UCSD-AML1 (cell line): ENCODE results near the gene RAMP3.

Source experiments
- DNase-seq: peaks from one replicate; lab custom pipeline; 2025; ENCODE audit not compliant: unreplicated experiment; lab: John Stamatoyannopoulos, UW

The RAMP3 gene

DNA sequence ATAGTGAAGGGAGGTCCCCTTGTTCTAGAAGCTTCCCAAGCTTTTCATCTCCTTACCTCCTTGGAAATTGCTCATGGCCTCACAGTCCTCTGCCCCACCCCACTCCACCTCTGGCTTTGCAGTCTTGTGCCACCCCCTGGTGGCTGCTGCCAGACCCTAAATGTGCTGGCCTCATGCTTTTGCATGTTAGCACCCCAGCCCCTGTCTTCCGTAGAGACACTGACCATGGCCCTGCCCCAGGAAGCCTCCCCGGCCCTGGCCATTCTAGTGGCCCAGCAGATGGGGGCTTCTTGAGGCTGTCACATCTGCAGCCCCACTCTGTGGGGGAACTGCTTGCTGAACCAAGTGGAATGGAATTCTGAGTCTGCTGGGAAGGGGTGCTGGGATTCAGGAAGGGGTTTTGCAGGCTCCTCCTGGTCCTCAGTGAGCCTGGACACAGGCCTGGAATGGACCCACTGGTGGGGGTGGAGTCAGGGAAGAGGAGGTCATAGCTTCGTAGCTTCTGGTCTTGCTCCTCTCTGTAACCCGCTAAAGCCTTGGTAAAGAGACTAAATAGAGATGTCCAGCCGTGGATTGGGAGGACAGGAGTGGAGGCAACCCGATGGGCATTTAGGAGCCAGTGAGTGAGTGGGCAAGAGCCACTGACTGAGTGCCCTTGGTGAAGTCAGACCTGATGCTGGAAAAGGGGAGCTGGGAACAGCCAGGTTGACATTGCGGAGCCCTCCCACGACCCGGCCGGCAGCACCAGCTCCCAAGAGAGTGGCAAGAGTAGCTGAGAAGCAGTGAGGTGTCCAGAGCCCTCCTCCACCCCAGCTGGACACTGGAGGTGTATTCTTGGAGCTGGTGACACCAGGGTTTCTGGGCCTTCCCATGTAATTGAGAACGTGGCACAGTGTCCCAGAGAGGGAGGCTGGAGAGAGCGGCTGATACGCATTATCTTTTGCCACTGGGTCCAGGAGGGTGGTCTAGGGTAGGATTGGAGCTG is 20.9 kb downstream of the RAMP3 start:
- peak; percentile 7 for DNase-seq

DNA sequence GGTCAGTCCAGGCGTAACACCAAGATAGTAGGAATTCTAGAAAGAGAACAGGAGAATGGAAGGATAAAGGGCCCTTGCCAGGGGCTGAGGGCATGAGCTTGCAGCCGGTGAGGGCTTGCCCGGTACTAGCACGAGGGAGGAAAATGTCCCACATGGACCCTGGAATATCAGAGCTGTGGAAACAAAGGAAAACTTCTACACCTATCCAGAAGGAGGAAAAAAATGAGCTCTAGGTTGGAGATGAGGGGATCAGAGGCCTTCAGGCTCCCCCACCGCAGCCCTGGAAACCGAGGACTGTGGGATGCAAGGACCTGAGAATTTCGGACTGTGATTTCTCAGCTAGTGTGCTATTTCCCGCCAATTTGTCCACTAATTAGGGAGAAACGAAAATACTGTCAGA is 22.1 kb downstream of the RAMP3 start:
- no peak for DNase-seq

DNA sequence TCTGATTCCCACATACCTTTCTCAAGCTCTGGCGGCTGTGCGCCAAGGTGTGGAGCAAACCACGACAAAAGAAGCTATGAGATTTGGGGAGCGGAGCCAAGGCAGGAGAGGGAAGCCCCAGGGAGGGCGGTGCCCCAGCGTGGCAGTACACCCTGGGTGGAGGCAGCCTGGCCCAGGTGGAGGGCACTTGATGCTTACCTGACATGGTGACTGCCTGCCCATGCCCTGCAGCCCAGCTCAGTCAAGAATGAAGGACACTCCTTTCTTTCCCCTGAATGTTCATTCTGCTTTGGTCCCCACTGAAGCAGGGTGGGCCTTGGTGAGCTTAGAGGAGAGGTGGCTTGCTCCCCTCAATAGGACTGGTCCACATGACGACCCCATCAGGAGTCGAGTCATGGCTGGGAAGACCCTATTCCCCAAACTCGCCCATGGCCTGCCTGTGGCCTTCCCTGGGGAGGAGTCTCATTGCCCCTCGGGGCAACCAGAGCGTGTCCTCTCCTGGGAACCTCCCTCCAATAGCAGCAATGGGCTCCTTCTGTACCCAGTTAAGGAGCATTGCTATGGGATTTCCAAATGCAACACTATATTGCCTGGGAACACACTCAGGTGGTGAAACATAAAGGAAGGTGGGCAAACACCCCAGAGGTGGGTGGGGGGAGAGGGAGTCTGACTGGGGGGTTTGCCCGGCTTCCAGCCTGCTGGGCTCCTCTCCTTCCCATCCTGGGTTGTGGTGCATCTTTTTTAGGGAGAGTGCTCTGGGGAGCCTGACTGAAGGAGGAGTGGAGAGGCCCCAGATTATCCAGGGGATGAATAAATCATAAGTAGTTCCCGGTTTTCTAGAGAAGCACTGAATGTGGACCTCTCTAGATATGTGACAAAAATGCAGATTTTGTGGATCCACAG is 22.7 kb downstream of the RAMP3 start:
- no peak for DNase-seq

DNA sequence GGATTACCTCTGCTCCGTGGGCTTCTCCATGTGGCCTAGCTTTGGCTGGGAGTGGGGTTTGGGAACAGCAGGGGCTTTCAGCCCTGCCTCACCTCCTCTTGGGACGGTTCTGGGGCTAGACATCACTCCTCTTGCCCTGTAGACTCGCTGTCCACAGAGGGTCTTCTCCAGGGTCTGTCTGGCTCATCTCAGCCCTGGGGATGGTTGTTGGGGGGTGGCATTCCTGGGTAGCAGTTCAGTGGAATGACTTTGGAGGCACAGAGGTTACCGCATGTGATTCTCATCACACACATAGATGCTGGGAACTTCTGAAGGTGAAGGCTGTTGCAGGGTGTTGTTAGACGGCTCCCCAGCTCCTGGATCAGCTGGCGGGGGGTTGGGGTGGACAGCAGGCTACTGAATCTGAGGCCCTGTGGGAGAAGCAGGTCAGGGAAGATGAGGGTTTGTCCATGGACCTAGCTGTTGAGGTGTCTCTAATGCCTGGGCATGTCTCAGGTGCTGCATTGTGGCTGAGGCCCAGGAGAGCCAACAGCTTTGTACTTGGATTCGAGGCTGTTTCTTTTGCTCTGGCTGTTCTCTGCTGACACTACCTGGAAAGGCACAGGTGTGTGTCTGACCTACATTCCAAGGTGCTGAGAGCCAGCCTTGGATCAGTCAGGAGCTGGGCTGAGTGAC is 23.8 kb downstream of the RAMP3 start:
- no peak for DNase-seq

DNA sequence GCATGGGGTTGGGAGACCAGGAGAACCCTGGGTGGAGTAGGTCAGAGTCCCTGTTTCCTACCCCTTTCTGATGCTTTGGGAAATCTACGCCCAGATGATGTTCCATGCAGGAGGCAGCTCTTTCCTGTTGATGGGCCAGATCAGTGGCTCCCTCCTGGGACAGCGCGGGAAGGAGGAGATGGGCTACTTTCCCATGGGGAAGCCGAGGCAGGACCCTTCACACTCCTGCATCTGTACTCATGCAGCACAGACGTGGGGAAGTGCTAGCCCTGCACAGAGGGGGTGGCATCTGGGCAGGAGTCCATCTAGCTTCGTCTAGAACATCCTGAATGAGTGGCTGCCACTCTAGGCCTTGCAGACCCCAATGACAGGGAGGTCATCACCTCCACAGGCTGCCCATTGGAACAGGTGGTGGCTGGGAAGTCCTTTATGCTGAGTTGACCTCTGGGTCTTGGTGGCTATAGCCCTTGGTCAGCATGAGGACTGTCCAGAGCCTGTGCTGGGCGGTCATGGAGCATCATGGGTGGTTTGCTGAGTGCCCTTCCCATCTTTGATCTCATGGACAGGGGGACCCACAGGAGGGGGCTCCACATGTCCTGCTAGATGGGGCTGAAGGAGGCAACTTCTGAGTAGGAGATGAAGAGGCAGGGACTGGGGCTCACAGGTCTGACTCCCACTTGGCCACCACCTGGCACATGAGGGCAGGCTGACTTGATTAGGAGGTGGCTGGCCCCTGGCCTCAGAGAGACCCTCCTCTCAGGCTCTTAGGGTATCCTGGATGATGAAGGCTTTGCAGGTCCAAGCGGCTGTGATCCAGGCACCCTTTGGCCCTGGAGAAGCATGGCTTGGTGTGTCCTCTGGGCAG is 24.6 kb downstream of the RAMP3 start:
- DNase-seq, result no peak

DNA sequence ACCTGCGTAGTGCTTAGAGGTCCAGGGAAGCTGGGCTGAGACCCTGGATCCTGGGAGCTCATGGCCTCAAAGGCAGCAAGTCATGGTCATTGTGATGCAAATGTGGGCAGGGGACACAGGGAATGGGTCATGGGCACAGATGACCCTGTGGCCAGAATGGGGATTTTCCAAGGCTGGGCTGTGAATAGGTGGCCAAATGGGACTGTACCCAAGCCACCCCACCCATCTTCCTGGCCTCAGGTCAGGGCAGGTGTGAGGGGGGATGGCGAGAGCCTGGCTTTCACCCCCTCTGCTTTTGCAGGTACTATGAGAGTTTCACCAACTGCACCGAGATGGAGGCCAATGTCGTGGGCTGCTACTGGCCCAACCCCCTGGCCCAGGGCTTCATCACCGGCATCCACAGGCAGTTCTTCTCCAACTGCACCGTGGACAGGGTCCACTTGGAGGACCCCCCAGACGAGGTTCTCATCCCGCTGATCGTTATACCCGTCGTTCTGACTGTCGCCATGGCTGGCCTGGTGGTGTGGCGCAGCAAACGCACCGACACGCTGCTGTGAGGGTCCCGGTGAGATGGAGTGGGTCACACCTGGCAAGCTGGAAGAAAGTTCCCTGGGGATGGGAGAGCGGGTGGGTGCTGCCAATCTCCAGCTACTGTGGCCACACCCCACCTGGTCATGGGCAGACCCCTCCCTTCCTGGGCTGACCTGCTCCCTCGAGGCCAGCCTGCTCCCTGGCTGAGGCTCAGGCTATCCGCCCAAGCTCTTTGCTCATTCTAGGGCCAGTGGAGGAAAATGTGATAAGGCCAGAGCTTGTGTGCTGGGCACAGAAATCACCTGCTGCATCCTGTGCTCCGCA is 25.5 kb downstream of the RAMP3 start:
- no peak for DNase-seq

DNA sequence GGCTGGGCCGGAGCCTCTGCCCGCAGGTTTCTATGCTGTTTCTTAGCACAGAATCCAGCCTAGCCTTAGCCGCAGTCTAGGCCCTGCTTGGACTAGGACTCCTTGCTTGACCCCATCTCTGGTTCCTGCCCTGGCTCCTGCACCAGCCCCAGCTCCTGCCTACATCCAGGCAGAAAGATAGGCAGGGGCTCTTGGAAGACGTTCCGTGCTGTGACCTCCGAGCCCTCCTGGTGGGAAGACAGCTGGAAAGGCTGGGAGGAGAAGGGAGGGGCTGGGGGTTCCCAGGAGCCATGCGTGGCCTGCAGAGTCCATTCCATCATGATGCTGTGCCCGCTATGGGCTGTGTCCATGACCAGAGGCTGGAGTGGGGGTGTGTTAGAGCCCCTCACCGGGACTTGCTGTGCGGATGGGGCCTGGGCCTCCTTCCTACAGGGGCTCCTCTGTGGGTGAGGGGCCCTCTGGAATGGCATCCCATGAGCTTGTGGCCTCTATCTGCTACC is 26.2 kb downstream of the RAMP3 start:
- DNase-seq, result no peak

DNA sequence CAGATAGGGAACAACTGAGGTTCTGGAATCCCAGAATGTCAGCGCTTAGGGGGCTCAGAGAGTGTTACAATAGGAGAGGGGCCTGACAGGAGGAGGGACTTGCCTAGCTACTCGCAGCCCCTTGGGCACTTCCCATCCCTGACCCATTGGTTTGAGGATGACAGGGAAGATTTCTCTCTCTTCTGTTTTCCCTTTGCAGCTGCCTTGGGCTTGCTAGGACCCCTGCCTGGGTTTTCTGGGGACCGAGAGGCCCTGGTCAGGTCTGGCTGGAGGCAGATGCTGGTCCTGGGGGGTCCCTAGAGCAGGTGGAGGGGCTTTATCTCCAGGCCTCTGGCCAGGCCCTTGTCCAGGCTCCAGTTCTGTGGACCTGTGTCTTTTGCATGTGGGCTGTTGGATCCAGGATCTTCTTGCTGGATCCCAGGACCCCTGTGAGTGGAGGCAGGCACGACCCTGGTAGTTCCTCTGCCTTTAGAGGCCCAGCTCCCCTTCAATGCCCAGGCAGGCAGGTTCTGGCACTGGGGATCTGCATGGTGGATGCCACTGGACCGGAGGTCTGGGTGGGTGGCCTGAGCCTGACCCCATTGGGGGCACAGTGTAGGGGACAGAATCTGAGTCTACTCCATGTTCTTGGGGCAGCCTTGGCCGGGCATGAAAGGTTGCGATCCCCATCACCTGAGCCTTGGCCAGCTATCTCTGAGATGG is 26.9 kb downstream of the RAMP3 start:
- DNase-seq, result no peak

DNA sequence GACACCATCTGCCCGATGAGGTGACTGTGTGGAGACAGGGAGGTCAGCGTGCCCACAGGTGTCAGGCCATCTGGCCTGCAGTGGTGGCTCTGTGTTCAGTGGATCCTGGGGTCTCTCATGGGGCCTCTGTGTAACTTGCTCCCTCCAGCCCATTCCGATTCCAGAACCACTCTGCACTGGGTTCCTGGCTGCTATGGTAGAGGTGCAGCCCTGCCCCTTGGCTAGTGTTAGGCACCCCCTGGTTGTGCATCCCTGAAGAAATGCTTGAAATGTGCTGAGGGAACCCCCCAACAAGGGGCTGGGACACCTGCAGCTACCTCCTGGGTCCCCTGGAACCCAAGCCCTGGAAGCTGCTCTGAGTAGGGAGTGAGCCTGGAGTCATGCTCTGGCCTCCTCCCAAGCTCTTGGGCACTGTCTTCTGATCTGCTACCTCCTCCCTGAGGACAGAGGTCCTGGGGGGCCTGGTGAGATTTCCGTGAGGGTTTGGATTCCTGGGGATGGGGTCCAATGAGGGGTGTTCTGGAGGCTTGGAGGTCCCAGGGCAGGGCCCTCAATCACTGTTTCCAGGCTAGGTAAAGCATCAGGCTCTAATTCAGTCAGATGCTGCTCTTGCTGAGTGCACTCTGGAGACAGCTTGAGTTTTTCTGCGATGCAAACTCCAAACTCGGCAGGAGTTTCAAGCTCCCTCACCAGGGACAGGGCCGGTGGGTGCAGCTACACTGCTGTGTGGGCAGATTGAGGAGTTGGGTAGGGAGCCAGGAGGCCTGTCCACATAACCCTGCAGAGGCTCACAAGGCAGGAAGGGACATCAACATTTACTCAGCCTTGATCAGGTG is 27.7 kb downstream of the RAMP3 start:
- DNase-seq, result no peak

DNA sequence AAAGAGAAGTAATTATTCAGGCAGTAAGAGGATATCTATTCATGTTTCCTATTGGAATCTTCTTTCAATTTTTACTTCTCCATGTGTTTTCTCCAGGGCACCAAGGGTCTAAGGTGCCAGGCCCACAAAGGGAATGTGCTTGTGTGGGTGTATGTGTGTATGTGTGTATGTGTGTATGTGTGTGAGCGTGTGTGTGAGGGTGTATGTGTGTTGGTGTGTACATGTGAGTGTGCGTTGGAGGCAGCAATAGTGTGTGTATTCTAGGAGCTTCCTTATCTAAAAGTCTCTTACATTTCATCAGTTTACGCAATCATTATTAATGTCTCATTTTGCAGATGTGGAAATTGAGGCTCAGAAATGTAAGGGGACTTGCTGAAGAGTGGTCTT is 28.3 kb downstream of the RAMP3 start:
- DNase-seq, result no peak

DNA sequence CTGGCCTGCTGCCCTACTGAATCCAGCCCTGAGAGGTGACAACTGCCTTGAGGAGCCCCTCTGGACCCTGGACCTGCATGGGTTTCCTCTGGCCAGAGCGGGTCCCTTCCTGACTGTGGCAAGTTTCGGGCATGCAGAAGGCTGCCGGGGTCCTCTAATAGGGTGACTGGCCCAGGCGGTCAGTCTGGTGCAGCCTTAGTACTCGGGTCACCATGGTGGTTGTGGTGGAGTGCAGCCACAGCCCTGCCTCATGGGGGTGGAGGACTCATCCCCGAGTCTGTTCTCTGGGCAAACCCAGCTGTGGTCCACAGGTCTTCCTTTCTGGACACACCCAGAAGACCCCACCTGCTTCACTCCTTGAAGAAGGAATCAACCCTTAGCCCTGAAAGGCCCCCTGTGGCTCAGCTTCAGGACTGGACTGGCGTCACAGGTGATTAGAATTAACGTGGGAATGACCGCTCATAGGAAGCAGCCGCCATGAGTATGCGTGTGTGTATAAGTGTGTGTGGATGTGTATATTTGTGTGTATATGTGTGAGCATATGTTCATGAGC is 28.7 kb downstream of the RAMP3 start:
- no peak for DNase-seq

DNA sequence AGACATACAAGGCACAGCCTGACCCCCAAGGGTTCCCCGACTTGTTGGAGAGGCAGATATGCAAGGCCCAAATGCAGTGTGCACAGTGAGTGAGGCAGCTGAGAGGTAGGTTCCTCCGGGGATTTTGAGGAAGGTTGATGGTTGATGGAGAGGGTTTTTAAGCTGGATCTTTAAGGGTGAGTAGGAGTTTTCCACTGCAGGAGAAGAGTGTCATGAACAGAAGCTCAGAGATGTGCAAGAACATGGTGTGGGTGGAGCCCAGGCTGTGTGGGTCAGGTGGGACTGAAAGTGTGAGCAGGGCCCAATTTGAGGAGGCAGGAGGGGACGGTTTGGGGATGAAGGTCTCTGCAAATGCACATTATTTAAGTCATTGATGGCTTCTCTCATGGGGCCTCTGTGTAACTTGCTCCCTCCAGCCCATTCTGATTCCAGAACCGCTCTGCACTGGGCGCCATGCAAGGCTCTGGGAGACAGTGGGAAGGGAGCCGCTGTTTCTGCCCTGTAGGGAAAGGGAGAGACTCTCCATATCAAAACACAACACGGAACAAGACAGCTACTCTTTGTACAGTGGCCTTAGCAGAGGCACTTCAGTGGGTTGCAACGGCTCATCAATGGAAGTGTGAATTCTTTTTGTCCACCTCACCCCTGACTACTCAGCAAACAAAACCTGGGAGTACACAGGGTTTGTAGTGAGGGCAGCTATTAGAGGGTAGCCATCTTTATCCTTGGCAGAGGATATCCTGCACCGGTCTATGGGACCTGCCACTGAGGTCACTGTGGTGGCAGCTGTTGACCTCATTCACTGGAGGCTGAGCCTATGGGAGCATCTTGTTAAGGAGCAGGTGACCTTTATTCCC is 29.7 kb downstream of the RAMP3 start:
- DNase-seq, result no peak

DNA sequence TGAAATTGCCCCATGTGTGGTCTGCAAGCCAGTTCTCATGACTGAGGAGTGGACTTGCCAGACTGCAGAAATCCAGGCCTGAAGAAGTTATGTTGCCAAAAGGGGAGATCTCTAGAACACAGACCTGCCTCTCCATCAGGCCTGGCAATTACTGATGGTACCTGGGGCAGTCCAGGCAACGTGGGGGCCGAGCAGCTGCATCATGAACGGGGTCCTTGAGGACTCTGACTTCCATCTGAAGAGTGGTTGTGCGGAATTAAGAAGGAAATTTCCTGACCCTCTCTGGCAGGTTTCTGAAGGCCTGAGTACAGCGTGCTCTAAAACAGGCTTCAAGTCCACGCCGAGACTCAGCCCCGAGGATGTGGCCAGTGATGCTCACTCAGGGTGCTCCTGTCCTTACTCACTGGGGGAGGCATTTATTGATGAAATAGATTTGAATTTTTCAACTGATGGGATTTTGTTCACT is 30.4 kb downstream of the RAMP3 start:
- DNase-seq, result no peak

DNA sequence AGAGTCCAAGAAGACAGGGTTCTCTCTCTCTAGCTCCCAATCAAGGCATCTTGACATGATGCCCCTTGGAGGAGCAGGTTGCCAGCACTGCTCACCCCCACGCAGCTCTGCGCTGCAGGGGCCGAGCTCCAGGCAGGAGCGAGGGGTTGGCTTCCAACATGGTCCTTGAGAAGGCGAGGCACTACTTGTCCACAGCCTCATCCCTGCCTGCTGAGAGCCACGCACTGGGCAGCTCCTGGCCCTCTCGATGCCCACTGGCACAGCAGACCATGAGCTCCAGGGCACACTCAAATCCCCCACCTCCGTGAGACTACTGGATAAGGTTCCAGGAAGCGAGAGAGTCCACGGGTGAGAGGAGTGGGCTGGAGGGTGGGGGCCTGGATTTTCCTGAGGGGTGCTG is 31.1 kb downstream of the RAMP3 start:
- DNase-seq, result no peak

DNA sequence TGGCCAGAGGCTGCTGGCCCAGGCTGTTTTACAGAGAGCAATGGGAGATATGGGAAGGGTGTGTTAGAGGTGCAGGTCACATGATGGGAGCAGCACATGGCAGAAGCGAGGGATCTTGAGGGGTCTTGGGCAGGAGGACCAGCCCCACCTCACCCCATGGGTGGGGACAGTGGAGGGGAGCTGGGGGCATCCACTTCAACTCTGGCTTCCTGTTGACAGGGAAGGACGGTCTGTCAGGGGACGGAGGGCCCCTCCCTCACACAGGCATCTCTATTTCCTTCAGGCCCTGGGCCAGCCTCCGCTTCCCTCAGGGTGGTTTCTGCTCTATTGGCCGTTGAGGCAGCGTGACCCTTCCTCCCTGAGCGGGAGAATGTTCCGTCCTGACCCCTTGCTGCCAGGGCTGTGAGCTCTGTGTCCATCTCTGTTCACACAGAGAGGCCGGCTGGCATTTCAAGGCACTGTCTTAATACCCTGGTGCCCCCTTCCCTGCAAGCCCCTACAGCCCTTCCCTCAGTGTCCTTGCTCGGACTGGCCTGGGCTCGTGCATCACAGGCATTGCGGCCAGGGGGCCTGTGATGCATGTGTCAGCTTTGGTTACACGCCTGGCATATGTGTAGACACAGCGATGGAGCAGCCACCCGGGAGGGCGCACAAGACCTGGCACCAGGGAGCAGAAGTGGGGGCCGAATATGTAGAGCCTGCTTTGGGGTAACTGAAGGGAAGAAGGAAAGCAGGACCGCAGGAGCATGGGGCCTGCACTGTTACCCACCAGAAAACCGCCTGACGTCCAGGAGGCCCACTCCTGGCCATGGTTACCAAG is 31.8 kb downstream of the RAMP3 start:
- no peak for DNase-seq
